GM21526 (cell line): ENCODE data around the gene BBS7.

Experiments used
- ATAC-seq: cut with Tn5 transposase; IDR thresholded peaks from one replicate; pipeline ENCODE4 v1.9.1; 2021; ENCODE audit warnings: moderate library complexity; ENCODE audit not compliant: unreplicated experiment, low FRiP score

The BBS7 gene

DNA sequence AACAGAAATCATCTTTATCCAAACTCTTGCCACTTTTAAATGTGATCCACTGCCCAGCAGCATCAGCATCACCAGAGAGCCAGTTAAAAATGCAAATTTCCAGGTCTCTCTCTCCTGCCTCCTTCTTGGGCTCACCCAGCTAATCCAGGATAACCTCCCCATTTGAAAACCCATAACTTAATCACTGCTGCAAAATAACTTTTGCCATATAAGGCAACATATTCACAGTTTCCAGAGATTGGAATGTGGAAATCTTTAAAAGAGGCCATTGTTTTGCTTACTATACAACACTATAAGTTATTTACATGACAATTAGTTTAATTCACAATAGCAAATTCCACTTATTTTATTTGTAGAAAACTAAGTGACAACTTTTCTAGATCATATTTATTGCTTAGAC is 74.0 kb downstream of the BBS7 start:
- ATAC-seq: no peak

DNA sequence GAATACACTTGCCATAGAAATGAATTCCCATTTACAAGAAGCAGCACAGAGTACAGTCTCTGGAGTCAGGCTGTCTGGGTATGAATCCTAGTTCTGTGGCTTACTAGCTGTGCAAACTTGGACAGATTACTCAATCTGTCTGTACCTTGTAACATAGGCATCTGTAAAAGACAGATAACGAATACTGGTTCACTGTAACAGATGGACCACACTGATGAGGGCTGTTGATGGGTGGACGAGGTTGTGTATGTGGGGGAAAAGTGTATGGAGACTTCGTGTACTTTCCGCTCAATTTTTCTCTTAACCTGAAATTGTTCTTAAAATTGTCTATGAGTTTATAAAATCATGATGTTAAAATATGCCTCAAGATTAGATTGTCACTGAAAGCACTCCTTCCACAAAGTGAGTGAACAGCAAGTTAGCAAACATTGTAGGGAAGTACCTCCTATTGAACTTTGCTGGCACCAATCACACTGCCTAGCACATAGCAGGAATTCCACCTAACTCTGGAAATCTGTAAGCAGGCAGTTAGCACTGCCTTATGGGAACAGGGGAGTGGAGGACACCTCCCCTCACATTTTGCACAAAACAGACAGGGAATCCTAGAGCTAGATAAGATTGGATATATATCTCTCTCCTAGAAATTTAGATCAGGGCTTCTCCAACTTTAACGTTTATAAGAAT is 75.6 kb downstream of the BBS7 start:
- ATAC-seq: no peak

DNA sequence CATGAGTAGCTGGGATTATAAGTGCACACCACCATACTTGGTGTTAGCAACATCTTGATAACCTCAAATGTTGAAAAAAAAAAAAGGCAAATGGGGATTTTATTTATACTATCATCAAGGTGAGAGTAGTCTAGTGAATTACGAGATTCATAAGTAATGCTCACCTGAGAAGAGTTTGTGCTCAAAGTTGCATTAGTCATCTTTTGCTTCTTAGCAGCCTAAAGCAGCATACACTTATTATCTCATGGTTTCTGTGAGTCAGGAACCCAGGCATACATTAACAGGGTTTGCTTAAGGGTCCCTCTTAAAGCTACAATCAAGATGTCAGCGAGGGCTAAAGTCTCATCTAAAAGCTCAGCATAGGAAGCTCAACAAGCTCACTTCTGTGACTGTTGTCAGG is 77.3 kb downstream of the BBS7 start:
- ATAC-seq: no peak

GRCh38 chr4:121791481-121791880 is 78.8 kb downstream of the BBS7 start:
- no peak for ATAC-seq

DNA sequence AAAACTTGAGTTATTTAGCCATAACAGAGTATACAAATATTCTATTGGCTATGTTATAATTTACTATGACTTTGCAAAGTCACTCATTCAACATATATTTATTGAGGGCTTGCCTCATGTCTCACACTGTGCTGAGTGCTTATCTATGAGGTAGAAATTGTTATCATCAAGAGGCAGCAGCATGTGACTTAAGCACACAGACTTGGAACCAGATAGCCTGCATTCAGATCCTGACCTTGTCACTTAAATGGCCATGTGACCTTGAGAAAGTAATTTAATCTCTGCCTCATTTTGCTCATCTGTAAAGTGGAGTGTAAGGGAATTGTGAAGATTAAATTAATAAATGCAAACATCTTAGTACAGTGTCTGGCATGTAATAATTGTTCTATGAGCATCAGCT is 79.3 kb downstream of the BBS7 start:
- ATAC-seq: no peak

GRCh38 chr4:121789960-121790829 is 80.1 kb downstream of the BBS7 start:
- no peak for ATAC-seq

DNA sequence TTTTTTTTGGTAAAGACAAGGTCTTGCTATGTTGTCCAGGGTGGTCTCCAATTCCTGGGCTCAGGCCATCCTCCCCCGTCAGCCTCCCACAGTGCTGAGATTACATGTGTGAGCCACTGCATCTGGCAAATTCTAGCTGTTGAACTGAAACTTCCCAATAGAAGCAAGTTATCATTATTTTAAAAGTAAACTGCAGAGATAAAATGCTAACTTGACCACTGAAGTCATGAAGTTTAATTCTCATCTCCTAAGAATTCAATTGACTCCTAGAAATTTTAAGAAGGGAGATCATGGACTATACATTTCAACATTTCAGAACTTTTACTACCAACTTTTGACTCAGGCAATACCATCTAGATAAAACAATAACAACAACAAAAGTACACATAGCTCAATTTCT is 80.8 kb downstream of the BBS7 start:
- ATAC-seq: no peak

GRCh38 chr4:121788896-121789295 is 81.4 kb downstream of the BBS7 start:
- ATAC-seq: peak; percentile 97

GRCh38 chr4:121786221-121786620 is 84.1 kb downstream of the BBS7 start:
- ATAC-seq: no peak

- ATAC-seq: no peak
Observed at GRCh38 chr4:121785479-121785878, 84.8 kb downstream of the BBS7 start.

DNA sequence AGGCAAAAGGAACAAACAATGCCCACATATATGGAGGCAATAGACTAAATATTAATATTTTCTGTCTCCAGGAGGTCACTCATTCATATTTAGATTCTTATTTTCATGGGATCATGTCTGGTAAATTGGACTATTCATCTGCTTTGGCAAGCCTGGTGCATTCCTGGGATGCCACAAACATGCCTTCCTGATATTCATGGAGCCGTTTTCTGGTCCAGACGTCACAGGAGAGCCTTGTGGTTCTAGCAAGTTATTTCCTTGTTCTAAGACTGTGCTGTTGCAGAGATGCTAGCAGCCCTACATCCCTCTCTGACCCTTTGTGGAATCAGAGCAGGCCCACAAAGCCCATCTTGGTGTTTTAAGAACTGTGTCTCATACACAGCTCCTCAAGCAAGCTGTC is 85.3 kb downstream of the BBS7 start:
- no peak for ATAC-seq

GRCh38 chr4:121784401-121784800 is 85.9 kb downstream of the BBS7 start:
- ATAC-seq: no peak

DNA sequence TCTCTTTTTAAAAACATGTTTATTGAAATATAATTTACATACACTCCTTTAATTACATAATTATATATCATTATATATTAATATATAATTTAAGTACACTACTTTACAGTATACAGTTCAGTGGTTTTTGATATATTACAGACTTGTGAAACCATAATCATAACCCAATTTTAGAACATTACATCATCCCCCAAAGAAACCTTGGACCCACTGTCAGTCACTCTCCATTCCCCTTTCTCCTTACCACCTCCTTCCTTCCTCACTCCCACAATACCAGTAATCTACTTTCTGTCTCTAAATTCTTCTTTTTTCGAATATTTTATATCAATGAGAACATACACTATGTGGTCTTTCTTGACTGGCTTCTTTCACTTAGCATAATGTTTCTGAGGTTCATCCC is 87.1 kb downstream of the BBS7 start:
- no peak for ATAC-seq

- ATAC-seq: no peak
Observed at GRCh38 chr4:121778991-121779628, 91.2 kb downstream of the BBS7 start.

DNA sequence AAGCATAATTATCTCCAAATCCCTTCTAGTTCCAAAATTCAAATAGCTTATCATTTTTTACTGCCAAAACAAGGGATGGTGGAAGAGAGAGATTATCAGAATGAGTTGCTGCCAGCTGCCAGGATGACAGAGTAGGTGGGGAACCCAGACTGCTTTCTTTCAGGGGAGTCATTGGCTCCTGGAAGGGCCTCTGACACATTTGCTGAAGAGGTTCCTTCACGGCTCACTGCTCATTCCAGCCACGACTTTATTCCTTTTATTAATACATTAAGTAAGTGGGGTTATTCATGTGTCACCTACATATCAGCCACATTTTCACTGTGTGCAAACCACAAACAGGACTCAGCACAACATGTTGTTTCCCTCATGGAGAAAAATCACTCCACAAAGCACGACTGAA is 92.6 kb downstream of the BBS7 start:
- ATAC-seq: peak; percentile 55

GRCh38 chr4:121776610-121777401 is 93.5 kb downstream of the BBS7 start:
- ATAC-seq: no peak
